ENCODE results near the gene GPX4. TPM values are rescaled to one million over a fixed set of nuclear protein-coding genes. Genes with fewer than 3 reads are reported as not detected.

GPX4 gene
- total and polyA plus RNA-seq, 12 donors: 244 to 487 (median 316) TPM

DNA sequence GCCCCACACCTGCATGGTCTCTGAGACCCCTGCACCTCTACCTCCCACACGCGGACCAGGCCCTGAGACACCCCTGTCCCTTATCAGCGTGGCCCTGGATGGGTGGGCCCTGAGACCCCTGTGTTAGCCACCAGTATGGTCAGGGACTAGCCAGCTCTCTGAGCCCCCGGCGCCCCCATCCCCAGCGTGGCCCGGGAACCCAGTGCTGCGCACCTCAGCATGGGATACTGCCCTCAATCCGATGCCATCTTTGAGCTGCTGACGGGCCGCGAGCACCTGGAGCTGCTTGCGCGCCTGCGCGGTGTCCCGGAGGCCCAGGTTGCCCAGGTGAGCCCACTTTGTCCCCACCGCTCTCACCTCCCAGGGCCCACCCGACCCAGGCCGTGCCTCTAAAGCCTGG is 41.8 kb upstream of the GPX4 start:
- H3K27me3 ChIP-seq: peaks cover 3 to 35% (median 28%) of the 10 kb centered on the region in 7 donors
- no peak for ATAC-seq
- peaks cover 0 to 39% (median 20%) of the 10 kb centered on the region in 11 donors for H3K9me3 ChIP-seq
- H3K36me3 ChIP-seq: peaks cover 0 to 25% (median 0%) of the 10 kb centered on the region in 9 donors
- H3K4me1 ChIP-seq: peaks cover 6 to 26% (median 19%) of the 10 kb centered on the region in 9 donors
- TF ChIP-seq, protein P1, sequence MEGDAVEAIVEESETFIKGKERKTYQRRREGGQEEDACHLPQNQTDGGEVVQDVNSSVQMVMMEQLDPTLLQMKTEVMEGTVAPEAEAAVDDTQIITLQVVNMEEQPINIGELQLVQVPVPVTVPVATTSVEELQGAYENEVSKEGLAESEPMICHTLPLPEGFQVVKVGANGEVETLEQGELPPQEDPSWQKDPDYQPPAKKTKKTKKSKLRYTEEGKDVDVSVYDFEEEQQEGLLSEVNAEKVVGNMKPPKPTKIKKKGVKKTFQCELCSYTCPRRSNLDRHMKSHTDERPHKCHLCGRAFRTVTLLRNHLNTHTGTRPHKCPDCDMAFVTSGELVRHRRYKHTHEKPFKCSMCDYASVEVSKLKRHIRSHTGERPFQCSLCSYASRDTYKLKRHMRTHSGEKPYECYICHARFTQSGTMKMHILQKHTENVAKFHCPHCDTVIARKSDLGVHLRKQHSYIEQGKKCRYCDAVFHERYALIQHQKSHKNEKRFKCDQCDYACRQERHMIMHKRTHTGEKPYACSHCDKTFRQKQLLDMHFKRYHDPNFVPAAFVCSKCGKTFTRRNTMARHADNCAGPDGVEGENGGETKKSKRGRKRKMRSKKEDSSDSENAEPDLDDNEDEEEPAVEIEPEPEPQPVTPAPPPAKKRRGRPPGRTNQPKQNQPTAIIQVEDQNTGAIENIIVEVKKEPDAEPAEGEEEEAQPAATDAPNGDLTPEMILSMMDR (IDR thresholded peaks at IDR 0.05): no peak
- intact Hi-C loops (cut with DNase I): no loop called here
- H3K4me3 ChIP-seq: no peak overlapping the region
- no peak for DNase-seq
- no peak overlapping the region for H3K27ac ChIP-seq
- 82 to 94% methylated on average over 20 of the region's 20 CpGs for WGBS, 2 donors

DNA sequence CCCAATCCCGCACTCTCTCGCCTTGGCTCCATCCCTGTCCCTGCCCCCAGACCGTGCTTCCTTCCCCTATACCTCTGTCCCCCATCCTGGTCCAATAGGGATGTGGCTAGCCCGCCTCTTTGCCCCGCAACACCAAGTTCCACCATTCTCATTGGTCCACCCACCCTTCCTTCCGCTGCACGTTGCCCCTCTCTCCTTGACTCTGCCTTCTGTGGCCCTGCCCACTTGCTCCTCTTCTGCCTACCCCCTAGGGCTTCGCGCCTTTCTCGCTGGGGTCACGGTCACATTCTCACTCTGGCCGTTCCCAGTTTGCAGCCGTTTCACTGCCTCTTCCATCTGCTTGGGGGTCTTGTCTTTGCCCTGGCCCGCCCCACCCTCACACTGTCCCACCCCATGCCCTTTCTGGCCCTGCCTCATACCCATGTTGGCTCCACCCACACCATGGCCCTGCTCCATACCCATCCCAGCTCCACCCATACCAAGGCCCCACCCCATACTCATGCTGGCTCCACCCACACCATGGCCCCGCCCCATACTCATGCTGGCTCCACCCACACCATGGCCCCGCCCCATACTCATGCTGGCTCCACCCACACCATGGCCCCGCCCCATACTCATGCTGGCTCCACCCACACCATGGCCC is 41.3 kb upstream of the GPX4 start:
- no peak for DNase-seq
- intact Hi-C loops (cut with DNase I): no loop called here
- whole genome bisulfite sequencing, 2 donors: 77 to 93% methylated on average over 15 to 17 of the region's 17 CpGs

DNA sequence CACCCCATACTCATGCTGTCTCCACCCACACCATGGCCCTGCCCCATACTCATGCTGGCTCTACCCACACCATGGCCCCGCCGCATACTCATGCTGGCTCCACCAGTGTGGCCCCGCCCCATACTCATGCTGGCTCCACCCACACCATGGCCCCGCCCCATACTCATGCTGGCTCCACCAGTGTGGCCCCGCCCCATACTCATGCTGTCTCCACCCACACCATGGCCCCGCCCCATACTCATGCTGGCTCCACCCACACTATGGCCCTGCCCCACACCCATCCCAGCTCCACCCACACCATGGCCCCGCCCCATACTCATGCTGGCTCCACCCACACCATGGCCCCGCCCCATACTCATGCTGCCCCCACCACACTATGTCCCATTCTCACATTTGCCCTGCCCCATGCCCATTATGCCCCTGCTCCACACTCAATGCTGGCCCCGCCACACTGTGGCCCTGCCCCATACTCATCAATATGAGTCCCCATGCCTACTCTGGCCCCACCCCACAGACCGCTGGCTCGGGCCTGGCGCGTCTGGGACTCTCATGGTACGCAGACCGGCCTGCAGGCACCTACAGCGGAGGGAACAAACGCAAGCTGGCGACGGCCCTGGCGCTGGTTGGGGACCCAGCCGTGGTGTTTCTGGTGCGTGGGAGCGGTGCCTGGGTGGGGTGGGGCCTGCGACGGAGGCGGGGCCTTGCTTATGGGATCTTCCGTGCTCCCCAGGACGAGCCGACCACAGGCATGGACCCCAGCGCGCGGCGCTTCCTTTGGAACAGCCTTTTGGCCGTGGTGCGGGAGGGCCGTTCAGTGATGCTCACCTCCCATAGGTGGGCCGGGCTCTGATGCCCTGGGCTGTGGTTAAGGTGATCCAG is 40.5 kb upstream of the GPX4 start:
- H3K27me3 ChIP-seq: peaks cover 16 to 46% (median 41%) of the 10 kb centered on the region in 7 donors
- H3K4me1 ChIP-seq: peaks cover 11 to 37% (median 26%) of the 10 kb centered on the region in 9 donors
- TF ChIP-seq, protein P1 (IDR thresholded peaks at IDR 0.05): no peak
- H3K27ac ChIP-seq: no peak overlapping the region
- no peak overlapping the region for H3K4me3 ChIP-seq
- peaks cover 0 to 26% (median 8%) of the 10 kb centered on the region in 11 donors for H3K9me3 ChIP-seq
- H3K36me3 ChIP-seq: peaks cover 0 to 12% (median 0%) of the 10 kb centered on the region in 9 donors
- no peak for ATAC-seq
- intact Hi-C loops (cut with DNase I): no loop called here
- DNase-seq: no peak
- WGBS, 2 donors: 71 to 93% methylated on average over 37 of the region's 37 CpGs

More for the DNA sequence above, 41.3 kb upstream of the GPX4 start:
- H3K9me3 ChIP-seq: peaks cover 0 to 33% (median 15%) of the 10 kb centered on the region in 11 donors
- ATAC-seq: no peak
- peaks cover 8 to 40% (median 33%) of the 10 kb centered on the region in 7 donors for H3K27me3 ChIP-seq
- H3K4me1 ChIP-seq: peaks cover 10 to 31% (median 24%) of the 10 kb centered on the region in 9 donors
- peaks cover 0 to 20% (median 0%) of the 10 kb centered on the region in 9 donors for H3K36me3 ChIP-seq
- no peak overlapping the region for H3K4me3 ChIP-seq
- no peak overlapping the region for H3K27ac ChIP-seq
- TF ChIP-seq, protein P1 (IDR thresholded peaks at IDR 0.05): no peak

DNA sequence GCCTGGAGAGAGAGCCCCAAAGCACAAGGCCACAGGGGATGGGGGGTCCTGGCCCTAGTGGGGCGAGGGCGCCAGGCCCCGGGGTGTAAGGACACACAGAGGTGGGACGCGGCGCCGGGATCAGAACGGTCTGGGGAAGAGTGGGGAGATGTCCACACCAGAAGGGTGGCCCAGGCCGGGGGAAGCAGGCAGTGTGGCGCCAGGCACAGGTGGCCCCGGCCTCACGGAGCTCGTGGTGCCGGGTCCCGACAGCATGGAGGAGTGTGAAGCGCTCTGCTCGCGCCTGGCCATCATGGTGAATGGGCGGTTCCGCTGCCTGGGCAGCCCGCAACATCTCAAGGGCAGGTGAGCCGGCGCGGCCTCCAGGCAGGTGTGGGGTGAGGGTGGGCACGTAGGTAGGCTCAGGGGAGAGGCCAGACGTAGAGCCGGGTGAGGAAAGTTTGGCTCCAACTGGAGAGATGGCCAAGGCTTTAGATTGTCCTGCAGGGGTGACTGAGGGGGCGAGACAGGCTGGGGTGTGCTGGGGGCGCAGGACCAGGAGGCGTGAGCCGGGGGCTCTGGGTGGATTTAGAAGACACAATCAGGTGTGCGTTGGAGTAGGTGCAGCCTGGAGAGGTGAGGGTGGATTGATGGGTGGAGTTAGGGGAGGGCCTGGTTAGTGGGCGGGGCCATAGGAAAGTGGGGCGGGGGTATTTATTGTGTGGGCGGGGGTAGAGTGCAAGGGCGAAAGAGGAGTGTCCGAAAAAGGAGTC is 39.7 kb upstream of the GPX4 start:
- peaks cover 0 to 18% (median 0%) of the 10 kb centered on the region in 11 donors for H3K9me3 ChIP-seq
- H3K36me3 ChIP-seq: peaks cover 0 to 4% (median 0%) of the 10 kb centered on the region in 9 donors
- TF ChIP-seq, protein P1 (IDR thresholded peaks at IDR 0.05): no peak
- 69 to 84% methylated on average over 37 of the region's 37 CpGs for whole genome bisulfite sequencing, 2 donors
- ATAC-seq (no peak), DNase-seq (no peak)
- H3K27ac ChIP-seq: no peak overlapping the region
- peaks cover 18 to 55% (median 49%) of the 10 kb centered on the region in 7 donors for H3K27me3 ChIP-seq
- intact Hi-C loops (cut with DNase I): no loop called here
- peaks cover 11 to 39% (median 28%) of the 10 kb centered on the region in 9 donors for H3K4me1 ChIP-seq
- no peak overlapping the region for H3K4me3 ChIP-seq

All from heart right ventricle (tissue), 16 donors.